Activated effector memory CD4-positive, alpha-beta T cell treated with Interleukin-2 at 50 U/mL for 16 hours (primary cell): ENCODE results near the gene ACER3.
"Not testable (repeated sequence)": the region's sequence is repeated elsewhere in the genome, so short reads cannot be mapped to it uniquely, and the experiment has no call there.

Source experiments
- DNase-seq: peaks from one replicate; pipeline ENCODE4 v3.0.0-alpha.2; 2020

ACER3 gene

DNA sequence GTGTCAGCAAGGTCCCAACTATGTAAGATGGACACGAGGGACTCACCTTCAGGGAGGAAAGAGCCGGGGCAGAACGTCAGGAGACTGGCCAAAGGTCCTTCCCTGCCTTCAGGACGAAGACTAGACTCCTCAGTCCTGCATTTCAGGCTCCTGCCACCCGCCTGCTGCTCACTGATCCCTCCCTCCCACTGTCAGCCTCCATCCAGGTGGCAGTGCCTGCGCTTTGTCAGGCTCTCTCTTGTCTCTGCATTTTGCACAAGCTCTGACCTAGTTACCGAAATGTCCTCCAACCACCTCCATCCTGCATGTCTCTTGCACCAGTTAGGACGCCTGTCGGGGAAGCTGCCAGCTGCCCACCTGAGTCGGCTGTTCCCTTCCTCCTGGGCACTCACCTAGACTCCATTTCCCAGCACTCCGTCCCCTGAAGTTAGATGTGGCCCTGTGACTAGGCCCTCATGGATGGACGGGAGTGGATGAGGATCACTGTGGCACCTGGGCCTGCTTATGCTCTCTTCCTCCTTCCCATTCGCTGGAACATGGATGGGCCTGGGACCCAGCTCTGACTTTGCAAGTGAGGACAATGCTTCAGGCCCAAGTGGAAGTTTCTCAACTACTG, 181.5 kb downstream of the ACER3 start:
- no peak for DNase-seq

DNA sequence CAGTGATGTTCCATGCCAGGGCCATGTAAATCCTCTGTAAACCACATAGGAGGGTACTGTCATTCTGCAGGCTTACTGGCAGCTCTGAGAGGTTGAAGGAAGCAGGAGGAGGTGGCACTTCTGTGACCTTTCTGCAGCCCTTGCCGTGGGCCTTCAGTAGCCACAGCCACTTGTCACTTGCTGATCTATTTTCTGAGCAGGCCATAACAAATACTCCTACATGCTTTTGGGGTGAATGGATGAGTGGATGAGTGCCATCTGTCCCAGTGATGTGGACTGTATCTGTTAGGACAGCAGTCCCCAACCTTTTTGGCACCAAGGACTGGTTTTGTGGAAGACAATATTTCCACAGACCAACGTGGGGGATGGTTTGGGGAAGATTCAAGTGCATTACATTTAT, 183.6 kb downstream of the ACER3 start:
- no peak for DNase-seq

GRCh38 chr11:77044886-77045285, 184.2 kb downstream of the ACER3 start:
- DNase-seq, result no peak

GRCh38 chr11:77046060-77046501, 185.4 kb downstream of the ACER3 start:
- peak; percentile 29 for DNase-seq

DNA sequence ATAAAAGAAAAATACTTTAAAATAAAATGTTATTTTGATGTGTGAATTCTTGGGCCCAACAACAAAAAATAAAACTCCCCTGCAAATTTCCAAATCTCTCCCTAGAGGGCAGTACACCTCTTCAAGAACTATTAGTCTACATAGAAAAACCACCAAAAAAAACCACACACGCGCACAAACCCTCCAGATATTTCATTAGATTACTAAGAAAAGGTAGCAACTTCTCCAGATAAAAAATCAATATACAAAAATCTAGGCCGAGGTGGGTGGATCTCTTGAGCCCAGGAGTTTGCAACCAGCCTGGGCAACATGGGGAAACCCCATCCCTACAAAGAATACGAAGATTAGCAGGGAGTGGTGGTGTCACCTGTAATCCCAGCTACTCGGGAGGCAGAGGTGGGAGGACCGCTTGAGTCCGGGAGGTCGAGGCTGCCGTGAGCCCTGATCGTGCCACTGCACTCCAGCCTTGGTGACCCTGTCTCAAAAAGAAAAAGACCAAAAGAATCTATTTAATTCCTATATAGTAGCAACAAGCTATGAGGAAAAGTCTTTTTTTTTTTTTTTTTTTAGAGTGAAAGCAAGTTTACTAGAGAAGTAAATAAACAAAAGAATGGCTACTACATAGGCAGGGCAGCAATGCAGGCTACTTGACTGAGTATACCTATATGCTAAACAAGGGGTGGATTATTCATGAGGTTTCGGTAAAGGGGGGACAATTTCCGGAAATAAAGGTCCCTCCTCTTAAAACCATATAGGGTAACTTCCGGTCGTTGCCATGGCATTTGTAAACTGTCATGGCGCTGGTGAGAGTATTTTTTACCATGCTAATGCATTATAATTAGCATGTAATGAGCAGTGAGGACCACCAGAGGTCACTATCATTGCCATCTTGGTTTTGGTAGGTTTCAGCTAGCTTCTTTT, 186.5 kb downstream of the ACER3 start:
- peak; percentile 50 for DNase-seq

GRCh38 chr11:77047928-77048446, 187.3 kb downstream of the ACER3 start:
- DNase-seq, result not testable (repeated sequence)

GRCh38 chr11:77049026-77049425, 188.3 kb downstream of the ACER3 start:
- no peak for DNase-seq

- DNase-seq, result no peak
Measured at GRCh38 chr11:77051511-77051910, 190.8 kb downstream of the ACER3 start.

- no peak for DNase-seq
Measured at GRCh38 chr11:77052518-77052917, 191.8 kb downstream of the ACER3 start.

DNA sequence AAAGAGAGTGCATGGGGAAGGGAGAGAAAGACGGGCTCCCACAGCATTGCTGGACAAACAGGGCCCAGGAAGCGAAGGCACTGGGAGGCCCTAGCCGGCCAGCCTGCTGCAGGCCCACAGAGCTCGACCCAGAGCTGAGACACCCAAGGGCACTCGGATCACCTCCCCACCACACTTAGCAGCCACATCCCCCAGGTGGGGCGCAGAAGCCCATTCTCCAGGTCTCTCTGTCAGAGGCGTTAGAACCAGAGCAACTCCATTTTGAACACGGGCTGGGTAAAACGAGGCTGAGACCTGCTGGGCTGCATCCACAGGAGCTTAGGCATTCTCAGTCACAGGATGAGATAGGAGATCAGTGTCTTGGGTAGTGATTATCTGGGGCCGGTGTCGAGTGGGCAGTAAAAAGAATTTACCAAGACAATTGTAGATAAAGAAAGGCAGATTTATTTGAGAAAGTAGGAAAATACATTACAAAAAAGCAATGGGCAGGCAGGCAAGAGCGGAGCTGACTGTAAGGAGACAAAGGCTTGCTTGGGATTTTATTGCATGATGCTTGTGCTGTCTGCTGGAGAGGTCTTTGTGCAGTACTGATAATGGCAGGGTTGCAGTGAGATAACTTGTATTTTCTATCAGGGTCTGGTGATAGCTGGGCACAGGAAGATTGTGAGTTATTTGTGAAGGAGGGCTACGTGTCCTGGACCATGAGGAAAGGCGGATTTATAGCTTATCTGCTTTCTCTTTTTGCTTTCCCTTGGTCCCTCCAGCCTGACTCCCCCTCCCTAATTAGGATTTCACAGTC, 192.7 kb downstream of the ACER3 start:
- no peak for DNase-seq

- DNase-seq, result no peak
Measured at GRCh38 chr11:77054084-77054483, 193.4 kb downstream of the ACER3 start.

DNA sequence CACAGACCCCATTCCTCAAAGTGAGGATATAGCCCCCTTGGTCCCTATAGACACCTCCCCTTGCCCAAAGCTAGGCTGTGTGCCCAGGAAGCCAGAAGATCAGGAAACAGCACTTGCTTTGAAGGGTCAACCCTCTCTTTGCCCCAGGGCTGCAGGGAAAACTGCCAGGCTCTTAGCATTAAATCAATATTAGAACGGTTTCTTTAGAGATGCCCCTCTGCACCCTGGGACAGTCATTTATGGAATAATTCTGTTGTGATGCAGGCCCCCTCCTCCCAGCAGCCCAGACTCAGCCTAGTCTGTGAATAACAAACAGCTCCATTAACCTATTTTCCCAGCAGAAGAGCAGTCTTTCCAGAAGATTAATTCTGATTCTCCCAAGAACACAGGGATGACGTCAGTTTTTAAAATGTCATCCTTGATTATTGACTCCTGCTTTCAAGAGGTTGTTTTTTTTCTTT, 194.4 kb downstream of the ACER3 start:
- no peak for DNase-seq

DNA sequence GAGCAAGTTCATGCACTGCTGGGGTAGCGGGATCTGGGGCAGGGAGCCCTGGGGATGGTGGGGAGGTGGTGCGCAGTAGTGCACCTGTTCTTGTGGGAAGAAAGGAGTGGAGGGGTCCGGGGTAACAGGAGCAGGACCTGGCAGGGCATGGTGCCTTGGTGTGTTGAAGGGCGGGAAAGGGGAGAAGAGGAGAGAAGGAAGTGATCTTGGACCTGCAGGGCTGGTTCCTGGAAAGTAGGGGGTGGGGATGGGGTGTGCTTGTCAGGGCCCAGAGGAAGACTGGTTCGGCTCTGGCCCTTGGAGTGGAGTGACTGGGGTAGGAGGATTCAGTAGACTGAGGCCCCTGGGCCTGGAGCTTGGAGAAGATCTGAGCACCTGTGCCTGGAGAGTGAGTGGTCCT, 195.2 kb downstream of the ACER3 start:
- no peak for DNase-seq

- DNase-seq, result no peak
Measured at GRCh38 chr11:77056814-77057402, 196.2 kb downstream of the ACER3 start.

DNA sequence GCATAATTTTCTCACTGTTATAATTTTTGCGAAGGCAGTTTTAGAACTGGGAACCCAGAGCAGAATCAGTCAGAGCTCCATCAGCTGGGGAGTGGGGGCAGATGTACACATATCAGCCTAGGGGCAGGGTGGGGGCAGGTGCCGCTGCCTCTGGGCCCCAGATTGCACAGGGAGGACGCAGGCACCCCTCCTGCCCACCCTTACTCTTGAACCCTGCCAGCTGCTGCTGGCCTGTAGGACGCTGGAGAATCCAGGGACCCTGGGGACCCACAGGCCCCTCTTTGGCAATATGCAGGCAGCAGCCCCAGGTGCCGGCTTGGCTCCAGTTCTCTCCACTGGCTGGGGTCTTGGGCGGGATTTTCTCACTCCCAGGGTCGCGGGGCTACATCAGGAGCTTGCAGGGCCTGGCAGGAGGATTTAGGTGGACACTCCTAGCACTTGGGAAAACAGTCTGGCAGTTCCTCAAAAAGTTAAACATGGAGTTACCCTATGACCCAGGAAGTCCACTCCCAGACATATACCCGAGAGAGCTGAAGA, 197.3 kb downstream of the ACER3 start:
- no peak for DNase-seq

GRCh38 chr11:77058900-77059299, 198.2 kb downstream of the ACER3 start:
- DNase-seq, result no peak

- DNase-seq, result no peak
Measured at GRCh38 chr11:77059806-77060205, 199.1 kb downstream of the ACER3 start.

- no peak for DNase-seq
Measured at GRCh38 chr11:77060234-77060633, 199.5 kb downstream of the ACER3 start.

- DNase-seq, result not testable (repeated sequence)
Measured at GRCh38 chr11:77061258-77061657, 200.5 kb downstream of the ACER3 start.

- no peak for DNase-seq
Measured at GRCh38 chr11:77062924-77063323, 202.2 kb downstream of the ACER3 start.

DNA sequence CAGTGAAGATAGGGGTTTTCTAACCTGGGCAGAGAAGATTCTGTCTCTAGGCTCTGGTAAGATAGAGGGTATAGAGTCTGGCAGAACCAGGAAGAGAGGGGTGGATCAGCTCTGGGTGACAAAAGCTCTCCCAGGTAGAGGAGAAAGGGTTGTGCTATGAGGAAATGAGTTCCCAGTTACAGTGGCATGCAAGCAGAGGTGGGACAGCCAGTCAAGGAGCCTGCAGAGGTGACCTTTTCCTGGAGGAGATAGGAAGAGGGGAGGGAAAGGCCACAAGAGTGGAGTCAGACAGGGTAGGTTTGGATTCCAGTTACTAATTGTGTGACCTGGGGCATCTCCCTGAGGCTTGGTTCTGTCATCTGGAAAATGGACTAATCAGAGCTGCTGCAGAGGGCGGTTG, 202.7 kb downstream of the ACER3 start:
- no peak for DNase-seq

DNA sequence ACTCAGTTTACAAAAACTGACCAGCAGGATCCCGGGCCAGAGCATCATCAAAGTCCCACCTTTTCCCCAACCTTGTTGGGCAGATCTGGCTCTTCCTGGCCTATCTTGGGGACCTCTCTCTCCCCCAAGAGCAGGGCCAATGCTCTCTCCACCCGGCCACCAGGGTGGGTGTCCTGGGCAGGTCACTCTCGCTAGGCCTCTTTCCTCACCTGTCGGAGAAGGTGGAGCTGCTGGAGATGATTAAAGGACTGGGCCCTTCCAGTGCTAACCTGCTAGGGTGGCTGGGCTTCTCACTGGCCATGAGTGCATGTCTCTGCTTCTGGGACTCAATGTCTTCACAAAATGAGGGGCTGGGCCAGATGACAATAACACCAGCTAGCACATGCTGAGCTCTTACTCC, 203.1 kb downstream of the ACER3 start:
- no peak for DNase-seq
